ENCODE data around the gene MTA2. TPM values are rescaled to one million over a fixed set of nuclear protein-coding genes. Genes with fewer than 3 reads are reported as not detected.
"Not testable (repeated sequence)": the region's sequence is repeated elsewhere in the genome, so short reads cannot be mapped to it uniquely, and the experiment has no call there.

The MTA2 gene
- total RNA-seq, 1 experiment from 2014 or later, result 224 TPM

GRCh38 chr11:62599069-62599696 lies 2.5 kb downstream of the MTA2 start:
- in situ Hi-C loops (cut with HindIII; ENCODE audit: low sequenced_read_pairs), result loop anchor here (5.0 kb wide), 1 partner anchor 73 kb away; the partner anchor contains the start of genes LBHD1 and UQCC3
- DNase-seq (ENCODE audit: low spot score), result peak; percentile 92

- in situ Hi-C loops (cut with HindIII; ENCODE audit: low sequenced_read_pairs), result loop anchor here (5.0 kb wide), 1 partner anchor 77 kb away; the partner anchor contains the start of genes LBHD1 and UQCC3
These were observed 6.5 kb downstream of the MTA2 start for GRCh38 chr11:62595124-62595523.

GRCh38 chr11:62593434-62594044 lies 8.1 kb downstream of the MTA2 start:
- DNase-seq (ENCODE audit: low spot score), result peak; percentile 58
- in situ Hi-C loops (cut with HindIII; ENCODE audit: low sequenced_read_pairs), result no loop called here

More at GRCh38 chr11:62595124-62595523, 6.5 kb downstream of the MTA2 start:
- no peak for DNase-seq (ENCODE audit: low spot score)

- in situ Hi-C loops (cut with HindIII; ENCODE audit: low sequenced_read_pairs), result no loop called here
- no peak for DNase-seq (ENCODE audit: low spot score)
These were observed 8.7 kb downstream of the MTA2 start for GRCh38 chr11:62592989-62593421.

GRCh38 chr11:62592146-62592815 lies 9.4 kb downstream of the MTA2 start:
- DNase-seq (ENCODE audit: low spot score), result no peak
- in situ Hi-C loops (cut with HindIII; ENCODE audit: low sequenced_read_pairs), result no loop called here

GRCh38 chr11:62591448-62592145 lies 10.1 kb downstream of the MTA2 start, which contains the start of gene TUT1:
TUT1 (minus strand) TSS chr11:62591523; CDS start chr11:62591485, 38 bp downstream.
- in situ Hi-C loops (cut with HindIII; ENCODE audit: low sequenced_read_pairs), result no loop called here
- DNase-seq (ENCODE audit: low spot score), result peak; percentile 100

- DNase-seq (ENCODE audit: low spot score), result no peak
- in situ Hi-C loops (cut with HindIII; ENCODE audit: low sequenced_read_pairs), result no loop called here
These were observed 12.6 kb downstream of the MTA2 start for GRCh38 chr11:62588966-62589637.

GRCh38 chr11:62585356-62585755 lies 16.3 kb downstream of the MTA2 start:
- in situ Hi-C loops (cut with HindIII; ENCODE audit: low sequenced_read_pairs); DNase-seq (ENCODE audit: low spot score): not testable (repeated sequence)

- in situ Hi-C loops (cut with HindIII; ENCODE audit: low sequenced_read_pairs), result not testable (repeated sequence)
These were observed 19.9 kb downstream of the MTA2 start for GRCh38 chr11:62581735-62582134.

GRCh38 chr11:62580959-62581715 lies 20.5 kb downstream of the MTA2 start:
- no peak for DNase-seq (ENCODE audit: low spot score)
- in situ Hi-C loops (cut with HindIII; ENCODE audit: low sequenced_read_pairs), result no loop called here

More at GRCh38 chr11:62581735-62582134, 19.9 kb downstream of the MTA2 start:
- DNase-seq (ENCODE audit: low spot score), result not testable (repeated sequence)

- in situ Hi-C loops (cut with HindIII; ENCODE audit: low sequenced_read_pairs), result no loop called here
- DNase-seq (ENCODE audit: low spot score), result no peak
These were observed 22.4 kb downstream of the MTA2 start for GRCh38 chr11:62579252-62579651.

- no peak for DNase-seq (ENCODE audit: low spot score)
- in situ Hi-C loops (cut with HindIII; ENCODE audit: low sequenced_read_pairs), result no loop called here
These were observed 23.1 kb downstream of the MTA2 start for GRCh38 chr11:62578541-62578940.

GRCh38 chr11:62577046-62577714 lies 24.5 kb downstream of the MTA2 start:
- no peak for DNase-seq (ENCODE audit: low spot score)
- in situ Hi-C loops (cut with HindIII; ENCODE audit: low sequenced_read_pairs), result no loop called here

GRCh38 chr11:62575837-62576236 lies 25.8 kb downstream of the MTA2 start:
- in situ Hi-C loops (cut with HindIII; ENCODE audit: low sequenced_read_pairs), result no loop called here
- DNase-seq (ENCODE audit: low spot score), result no peak

- in situ Hi-C loops (cut with HindIII; ENCODE audit: low sequenced_read_pairs), result no loop called here
- peak; percentile 45 for DNase-seq (ENCODE audit: low spot score)
These were observed 26.5 kb downstream of the MTA2 start for GRCh38 chr11:62575156-62575555.

- DNase-seq (ENCODE audit: low spot score), result no peak
- in situ Hi-C loops (cut with HindIII; ENCODE audit: low sequenced_read_pairs), result loop anchor here (25.0 kb wide), 1 partner anchor 137 kb away; no protein-coding TSS in a partner anchor
These were observed 27.1 kb downstream of the MTA2 start for GRCh38 chr11:62574363-62575071.
